HG03139 (cell line): Measurements from ENCODE around the gene KIF7.
"Not testable (repeated sequence)": the region's sequence is repeated elsewhere in the genome, so short reads cannot be mapped to it uniquely, and the experiment has no call there.

Source experiments
- ATAC-seq: cut with Tn5 transposase; IDR thresholded peaks from one replicate; pipeline ENCODE4 v1.9.1; 2021; ENCODE audit not compliant: unreplicated experiment

The KIF7 gene

GRCh38 chr15:89621547-89621946 is 33.7 kb downstream of the KIF7 start:
- ATAC-seq, result no peak

- ATAC-seq, result no peak
Measured at GRCh38 chr15:89616228-89616627, 39.0 kb downstream of the KIF7 start.

GRCh38 chr15:89615135-89615534 is 40.1 kb downstream of the KIF7 start:
- no peak for ATAC-seq

GRCh38 chr15:89614164-89614563 is 41.1 kb downstream of the KIF7 start:
- no peak for ATAC-seq

- ATAC-seq, result no peak
Measured at GRCh38 chr15:89613031-89613430, 42.2 kb downstream of the KIF7 start.

GRCh38 chr15:89611317-89611716 is 44.0 kb downstream of the KIF7 start:
- ATAC-seq, result no peak

- ATAC-seq, result no peak
Measured at GRCh38 chr15:89599021-89599420, 56.2 kb downstream of the KIF7 start.

- ATAC-seq, result no peak
Measured at GRCh38 chr15:89593018-89593417, 62.2 kb downstream of the KIF7 start.

- ATAC-seq, result no peak
Measured at GRCh38 chr15:89591834-89592233, 63.4 kb downstream of the KIF7 start.

- ATAC-seq, result no peak
Measured at GRCh38 chr15:89587955-89588354, 67.3 kb downstream of the KIF7 start.

GRCh38 chr15:89586651-89587050 is 68.6 kb downstream of the KIF7 start:
- ATAC-seq, result no peak

- not testable (repeated sequence) for ATAC-seq
Measured at GRCh38 chr15:89580747-89581146, 74.5 kb downstream of the KIF7 start.

GRCh38 chr15:89578146-89578545 is 77.1 kb downstream of the KIF7 start:
- ATAC-seq, result no peak
